Liver (tissue), 3 donors: ENCODE results near the gene TRIM72.

Source experiments
- EGR1 ChIP-seq, 2 donors: IDR thresholded peaks; 2 replicates each; pipeline ENCODE4 v1.6.1; 2016 to 2018; ENCODE audit warnings: antibody characterized with exemption in 2 of 2, low read depth in 2 of 2
- FOXA1 ChIP-seq: IDR thresholded peaks from 2 replicates; pipeline ENCODE4 v1.6.1; 2016; ENCODE audit warnings: antibody characterized with exemption
- FOXA2 ChIP-seq: IDR thresholded peaks from 2 replicates; pipeline ENCODE4 v1.6.1; 2016; ENCODE audit warnings: antibody characterized with exemption
- HNF4G ChIP-seq: IDR thresholded peaks from 2 replicates; pipeline ENCODE4 v1.6.1; 2016; ENCODE audit warnings: antibody characterized with exemption
- NR2F2 ChIP-seq: IDR thresholded peaks from 2 replicates; pipeline ENCODE4 v1.6.1; 2016; ENCODE audit warnings: antibody characterized with exemption
- RAD21 ChIP-seq, 2 donors: IDR thresholded peaks; 2 replicates each; pipeline ENCODE4 v1.6.1; 2016; ENCODE audit warnings: antibody characterized with exemption in 2 of 2, mild to moderate bottlenecking in 2 of 2
- RXRA ChIP-seq, 2 donors: IDR thresholded peaks; 2 replicates each; pipeline ENCODE4 v1.6.1; 2017 to 2018; ENCODE audit warnings: antibody characterized with exemption in 2 of 2, mild to moderate bottlenecking in 1 of 2
- SP1 ChIP-seq: IDR thresholded peaks from 2 replicates; pipeline ENCODE4 v1.6.1; 2018; ENCODE audit warnings: antibody characterized with exemption, mild to moderate bottlenecking
- TAF1 ChIP-seq: conservative IDR thresholded peaks from 2 replicates; pipeline ENCODE4 v1.6.1; 2016; ENCODE audit warnings: antibody characterized with exemption, mild to moderate bottlenecking
- YY1 ChIP-seq: IDR thresholded peaks from 2 replicates; pipeline ENCODE4 v1.6.1; 2016; ENCODE audit warnings: antibody characterized with exemption, mild to moderate bottlenecking
- TF ChIP-seq, protein P1 (sequence below): fragments of 150-350 bp; IDR thresholded peaks from 2 replicates; pipeline ENCODE4 v1.5.1; 2017; ENCODE audit warnings: improper control_type of control experiment, low read depth, low read length; ENCODE audit not compliant: missing input control
- TF ChIP-seq, protein P2 (sequence below): IDR thresholded peaks from 2 replicates; pipeline ENCODE4 v1.6.1; 2016; ENCODE audit warnings: antibody characterized with exemption, mild to moderate bottlenecking
- TF ChIP-seq, protein P3 (sequence below): IDR thresholded peaks from 2 replicates; pipeline ENCODE4 v1.6.1; 2016; ENCODE audit warnings: antibody characterized with exemption
- donor health status: healthy.
- donor health status: healthy.

DNA sequence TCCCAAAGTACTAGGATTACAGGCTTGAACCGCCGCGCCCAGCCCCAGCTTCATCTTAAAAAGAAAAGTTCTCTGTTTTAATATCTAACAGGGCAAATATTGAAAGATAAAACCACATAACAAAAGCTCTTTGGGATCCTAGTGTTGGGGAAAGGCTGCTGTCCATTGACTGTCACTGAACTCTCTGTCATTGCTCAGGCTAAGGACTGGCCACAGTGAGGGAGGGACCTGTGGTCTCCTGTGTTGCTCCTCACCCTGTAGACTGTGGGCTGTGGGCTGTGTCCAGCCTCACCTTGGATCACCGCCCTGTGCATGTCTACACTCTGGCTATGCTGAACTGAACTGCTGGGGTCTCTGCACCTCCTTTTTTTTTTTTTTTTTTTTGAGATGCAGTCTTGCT is 14.3 kb downstream of the TRIM72 start:
- no peak for TF ChIP-seq SP1
- no peak for TF ChIP-seq TAF1
- TF ChIP-seq, protein P1, sequence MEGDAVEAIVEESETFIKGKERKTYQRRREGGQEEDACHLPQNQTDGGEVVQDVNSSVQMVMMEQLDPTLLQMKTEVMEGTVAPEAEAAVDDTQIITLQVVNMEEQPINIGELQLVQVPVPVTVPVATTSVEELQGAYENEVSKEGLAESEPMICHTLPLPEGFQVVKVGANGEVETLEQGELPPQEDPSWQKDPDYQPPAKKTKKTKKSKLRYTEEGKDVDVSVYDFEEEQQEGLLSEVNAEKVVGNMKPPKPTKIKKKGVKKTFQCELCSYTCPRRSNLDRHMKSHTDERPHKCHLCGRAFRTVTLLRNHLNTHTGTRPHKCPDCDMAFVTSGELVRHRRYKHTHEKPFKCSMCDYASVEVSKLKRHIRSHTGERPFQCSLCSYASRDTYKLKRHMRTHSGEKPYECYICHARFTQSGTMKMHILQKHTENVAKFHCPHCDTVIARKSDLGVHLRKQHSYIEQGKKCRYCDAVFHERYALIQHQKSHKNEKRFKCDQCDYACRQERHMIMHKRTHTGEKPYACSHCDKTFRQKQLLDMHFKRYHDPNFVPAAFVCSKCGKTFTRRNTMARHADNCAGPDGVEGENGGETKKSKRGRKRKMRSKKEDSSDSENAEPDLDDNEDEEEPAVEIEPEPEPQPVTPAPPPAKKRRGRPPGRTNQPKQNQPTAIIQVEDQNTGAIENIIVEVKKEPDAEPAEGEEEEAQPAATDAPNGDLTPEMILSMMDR, result no peak
- no peak for TF ChIP-seq NR2F2
- TF ChIP-seq, protein P2, sequence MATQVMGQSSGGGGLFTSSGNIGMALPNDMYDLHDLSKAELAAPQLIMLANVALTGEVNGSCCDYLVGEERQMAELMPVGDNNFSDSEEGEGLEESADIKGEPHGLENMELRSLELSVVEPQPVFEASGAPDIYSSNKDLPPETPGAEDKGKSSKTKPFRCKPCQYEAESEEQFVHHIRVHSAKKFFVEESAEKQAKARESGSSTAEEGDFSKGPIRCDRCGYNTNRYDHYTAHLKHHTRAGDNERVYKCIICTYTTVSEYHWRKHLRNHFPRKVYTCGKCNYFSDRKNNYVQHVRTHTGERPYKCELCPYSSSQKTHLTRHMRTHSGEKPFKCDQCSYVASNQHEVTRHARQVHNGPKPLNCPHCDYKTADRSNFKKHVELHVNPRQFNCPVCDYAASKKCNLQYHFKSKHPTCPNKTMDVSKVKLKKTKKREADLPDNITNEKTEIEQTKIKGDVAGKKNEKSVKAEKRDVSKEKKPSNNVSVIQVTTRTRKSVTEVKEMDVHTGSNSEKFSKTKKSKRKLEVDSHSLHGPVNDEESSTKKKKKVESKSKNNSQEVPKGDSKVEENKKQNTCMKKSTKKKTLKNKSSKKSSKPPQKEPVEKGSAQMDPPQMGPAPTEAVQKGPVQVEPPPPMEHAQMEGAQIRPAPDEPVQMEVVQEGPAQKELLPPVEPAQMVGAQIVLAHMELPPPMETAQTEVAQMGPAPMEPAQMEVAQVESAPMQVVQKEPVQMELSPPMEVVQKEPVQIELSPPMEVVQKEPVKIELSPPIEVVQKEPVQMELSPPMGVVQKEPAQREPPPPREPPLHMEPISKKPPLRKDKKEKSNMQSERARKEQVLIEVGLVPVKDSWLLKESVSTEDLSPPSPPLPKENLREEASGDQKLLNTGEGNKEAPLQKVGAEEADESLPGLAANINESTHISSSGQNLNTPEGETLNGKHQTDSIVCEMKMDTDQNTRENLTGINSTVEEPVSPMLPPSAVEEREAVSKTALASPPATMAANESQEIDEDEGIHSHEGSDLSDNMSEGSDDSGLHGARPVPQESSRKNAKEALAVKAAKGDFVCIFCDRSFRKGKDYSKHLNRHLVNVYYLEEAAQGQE, result no peak
- TF ChIP-seq, protein P3, sequence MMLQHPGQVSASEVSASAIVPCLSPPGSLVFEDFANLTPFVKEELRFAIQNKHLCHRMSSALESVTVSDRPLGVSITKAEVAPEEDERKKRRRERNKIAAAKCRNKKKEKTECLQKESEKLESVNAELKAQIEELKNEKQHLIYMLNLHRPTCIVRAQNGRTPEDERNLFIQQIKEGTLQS, result no peak
- TF ChIP-seq FOXA2, result no peak
- no peak for TF ChIP-seq YY1
- no peak for TF ChIP-seq EGR1 (IDR thresholded peaks at IDR 0.05; ENCODE audit: low read depth in 2 of 2)
- no peak for TF ChIP-seq RAD21 (IDR thresholded peaks at IDR 0.05)
- no peak for TF ChIP-seq HNF4G
- TF ChIP-seq FOXA1, result no peak
- TF ChIP-seq RXRA (IDR thresholded peaks at IDR 0.05), result no peak
